Fibroblast of the aortic adventitia (primary cell): Measurements from ENCODE around the gene IL23A. TPM values are rescaled to one million over a fixed set of nuclear protein-coding genes. Genes with fewer than 3 reads are reported as not detected.

ENCODE experiments used
- DNase-seq: peaks from one replicate; pipeline ENCODE4 v3.0.0-alpha.2; 2010; ENCODE audit warnings: low read depth
- H3K4me3 ChIP-seq: 2 replicates; pipeline ENCODE4 v1.5.1; 2011; ENCODE audit warnings: low read depth, mild to moderate bottlenecking, control low read depth, low read length, moderate library complexity
- small RNA-seq: library from RNA; depleted of rRNA; stranded (forward); fragments of <200 nt; gene quantifications from one replicate; pipeline ENCODE3, GENCODE V24; 2012
- total RNA-seq: library from RNA; depleted of rRNA; stranded (reverse); fragments of >200 nt; gene quantifications from 2 replicates; pipeline ENCODE4 v1.2.3, GENCODE V29; 2012; ENCODE audit warnings: low replicate concordance
- TF ChIP-seq, protein P1 (sequence below): IDR thresholded peaks from 2 replicates; pipeline ENCODE4 v1.5.1; 2011; ENCODE audit warnings: mild to moderate bottlenecking, low read length, control low read depth, inconsistent platforms; ENCODE audit not compliant: insufficient read depth

Gene IL23A
- total RNA-seq, 1 donor: not detected

- peak; percentile 23 for DNase-seq
- TF ChIP-seq, protein P1, sequence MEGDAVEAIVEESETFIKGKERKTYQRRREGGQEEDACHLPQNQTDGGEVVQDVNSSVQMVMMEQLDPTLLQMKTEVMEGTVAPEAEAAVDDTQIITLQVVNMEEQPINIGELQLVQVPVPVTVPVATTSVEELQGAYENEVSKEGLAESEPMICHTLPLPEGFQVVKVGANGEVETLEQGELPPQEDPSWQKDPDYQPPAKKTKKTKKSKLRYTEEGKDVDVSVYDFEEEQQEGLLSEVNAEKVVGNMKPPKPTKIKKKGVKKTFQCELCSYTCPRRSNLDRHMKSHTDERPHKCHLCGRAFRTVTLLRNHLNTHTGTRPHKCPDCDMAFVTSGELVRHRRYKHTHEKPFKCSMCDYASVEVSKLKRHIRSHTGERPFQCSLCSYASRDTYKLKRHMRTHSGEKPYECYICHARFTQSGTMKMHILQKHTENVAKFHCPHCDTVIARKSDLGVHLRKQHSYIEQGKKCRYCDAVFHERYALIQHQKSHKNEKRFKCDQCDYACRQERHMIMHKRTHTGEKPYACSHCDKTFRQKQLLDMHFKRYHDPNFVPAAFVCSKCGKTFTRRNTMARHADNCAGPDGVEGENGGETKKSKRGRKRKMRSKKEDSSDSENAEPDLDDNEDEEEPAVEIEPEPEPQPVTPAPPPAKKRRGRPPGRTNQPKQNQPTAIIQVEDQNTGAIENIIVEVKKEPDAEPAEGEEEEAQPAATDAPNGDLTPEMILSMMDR: no peak
- H3K4me3 ChIP-seq: no peak overlapping the region
Observed at GRCh38 chr12:56377310-56377988, 38.8 kb downstream of the IL23A start.

DNA sequence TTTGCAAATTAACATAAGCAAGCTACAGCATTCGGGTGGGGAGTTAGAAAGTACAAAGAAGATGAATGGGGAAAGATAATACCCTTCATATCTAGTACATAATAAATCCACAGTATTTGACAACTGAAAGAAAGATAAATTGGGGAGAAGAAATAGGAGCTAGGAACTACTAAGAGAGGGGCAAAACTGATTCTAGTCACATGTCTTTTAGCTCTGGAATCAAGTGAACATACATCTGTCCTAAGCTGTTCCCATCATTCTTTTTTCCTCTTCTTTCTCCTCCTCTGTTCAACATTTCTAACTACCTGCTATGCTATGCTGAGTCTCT, 39.3 kb downstream of the IL23A start:
- no peak overlapping the region for H3K4me3 ChIP-seq
- DNase-seq: no peak
- TF ChIP-seq, protein P1: no peak

- TF ChIP-seq, protein P1: no peak
- H3K4me3 ChIP-seq: no peak overlapping the region
- DNase-seq: no peak
Observed at GRCh38 chr12:56382611-56383010, 43.9 kb downstream of the IL23A start.

DNA sequence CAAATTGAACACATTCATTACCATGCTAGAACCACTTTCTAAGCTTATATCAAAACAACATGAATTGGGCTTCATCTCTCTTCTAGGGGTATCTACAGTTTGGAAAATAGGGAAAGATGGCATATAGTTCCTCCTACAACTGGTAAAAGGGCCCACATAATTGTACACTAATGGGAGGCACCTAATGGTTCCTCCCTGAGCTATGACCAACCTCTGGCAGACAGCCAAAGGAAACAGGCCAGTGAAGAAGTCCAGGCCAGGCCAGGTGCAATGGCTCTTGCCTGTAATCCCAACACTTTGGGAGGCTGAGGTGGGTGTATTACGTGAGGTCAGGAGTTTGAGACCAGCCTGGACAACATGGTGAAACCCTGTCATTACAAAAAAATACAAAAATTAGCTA, 47.2 kb downstream of the IL23A start:
- H3K4me3 ChIP-seq: no peak overlapping the region
- no peak for DNase-seq
- TF ChIP-seq, protein P1: no peak

DNA sequence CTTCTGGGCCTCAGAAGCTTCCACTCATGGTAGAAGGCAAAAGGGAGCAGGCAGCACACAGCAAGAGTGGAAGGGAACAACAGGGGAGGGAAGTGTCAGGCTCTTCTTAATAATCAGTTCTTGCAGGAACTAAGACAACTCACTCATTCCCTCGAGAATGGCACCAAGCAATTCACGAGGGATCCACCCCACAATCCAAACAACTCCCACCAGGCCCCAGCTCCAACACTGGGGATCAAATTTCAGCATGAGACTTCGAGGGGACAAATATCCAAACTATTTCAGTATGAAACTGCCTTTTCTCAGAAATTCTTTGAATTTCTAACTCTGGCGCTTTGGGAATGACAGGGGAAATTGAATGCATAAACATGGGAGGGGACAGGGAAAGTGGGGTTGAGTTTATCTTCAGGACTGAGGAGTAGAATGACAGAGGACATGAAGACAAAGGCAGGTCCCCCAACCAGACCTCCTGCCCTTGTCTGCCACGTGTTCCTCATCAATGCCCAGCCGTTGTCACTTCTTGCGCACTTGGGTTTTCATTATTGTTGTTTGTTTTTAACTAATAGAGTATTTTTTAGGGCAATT, 48.6 kb downstream of the IL23A start:
- no peak overlapping the region for H3K4me3 ChIP-seq
- TF ChIP-seq, protein P1: no peak
- DNase-seq: peak; percentile 37

GRCh38 chr12:56389412-56389811, 50.7 kb downstream of the IL23A start:
- no peak overlapping the region for H3K4me3 ChIP-seq
- TF ChIP-seq, protein P1: no peak
- no peak for DNase-seq

Small RNA genes lying within 50 kb of the gene (small RNA-seq; reads per million reads assigned to genes)
- gene RNU7-40P: not detected

Other genes starting within 250 kb of the IL23A start
- 102 and 141 TPM in 2 replicates for gene PA2G4, start 234.3 kb upstream of the IL23A start, total RNA-seq
- 2,772 and 12,570 TPM in 2 replicates for gene RPL41, start 222.3 kb upstream of the IL23A start, total RNA-seq
- gene ZC3H10, start 220.6 kb upstream of the IL23A start, total RNA-seq: 5.9 and 7.3 TPM in 2 replicates
- gene ESYT1, start 210.6 kb upstream of the IL23A start, total RNA-seq: 207 and 267 TPM in 2 replicates
- 74.2 and 125 TPM in 2 replicates for gene MYL6B, start 186.3 kb upstream of the IL23A start, total RNA-seq
- gene MYL6, start 180.5 kb upstream of the IL23A start, total RNA-seq: 1,047 and 1,209 TPM in 2 replicates
- 69.4 and 222 TPM in 2 replicates for gene SMARCC2, start 149.4 kb upstream of the IL23A start, total RNA-seq
- 75.0 and 86.0 TPM in 2 replicates for gene RNF41, start 117.0 kb upstream of the IL23A start, total RNA-seq
- gene NABP2, start 114.5 kb upstream of the IL23A start, total RNA-seq: 13.9 and 31.5 TPM in 2 replicates
- 0.18 TPM in 1 of 2 replicates, not detected in the other for gene SLC39A5, start 108.8 kb upstream of the IL23A start, total RNA-seq
- 8.7 and 20.0 TPM in 2 replicates for gene ANKRD52, start 80.5 kb upstream of the IL23A start, total RNA-seq
- 5.1 and 8.0 TPM in 2 replicates for gene COQ10A, start 71.9 kb upstream of the IL23A start, total RNA-seq
- 40.9 and 117 TPM in 2 replicates for gene CS, start 38.6 kb upstream of the IL23A start, total RNA-seq
- 76.1 and 120 TPM in 2 replicates for gene CNPY2, start 22.9 kb upstream of the IL23A start, total RNA-seq
- 23.0 and 37.7 TPM in 2 replicates for gene PAN2, start 4.9 kb upstream of the IL23A start, total RNA-seq
- 268 and 280 TPM in 2 replicates for gene STAT2, start 21.2 kb downstream of the IL23A start, total RNA-seq
- gene APOF, start 24.0 kb downstream of the IL23A start, total RNA-seq: not detected in 2 replicates
- 1.6 and 15.9 TPM in 2 replicates for gene TIMELESS, start 110.5 kb downstream of the IL23A start, total RNA-seq
- not detected in 2 replicates for gene MIP, start 115.8 kb downstream of the IL23A start, total RNA-seq
- 2.3 and 3.0 TPM in 2 replicates for gene SPRYD4, start 129.7 kb downstream of the IL23A start, total RNA-seq
- 0.36 TPM in 1 of 2 replicates, not detected in the other for gene GLS2, start 149.3 kb downstream of the IL23A start, total RNA-seq
- 7.1 and 19.2 TPM in 2 replicates for gene RBMS2, start 182.9 kb downstream of the IL23A start, total RNA-seq